Kidney glomerular epithelial cell (primary cell): ENCODE measurements around the gene LYST.

ENCODE experiments used
- DNase-seq: peaks from one replicate; lab custom pipeline; 2025; lab: John Stamatoyannopoulos, UW

The LYST gene

DNA sequence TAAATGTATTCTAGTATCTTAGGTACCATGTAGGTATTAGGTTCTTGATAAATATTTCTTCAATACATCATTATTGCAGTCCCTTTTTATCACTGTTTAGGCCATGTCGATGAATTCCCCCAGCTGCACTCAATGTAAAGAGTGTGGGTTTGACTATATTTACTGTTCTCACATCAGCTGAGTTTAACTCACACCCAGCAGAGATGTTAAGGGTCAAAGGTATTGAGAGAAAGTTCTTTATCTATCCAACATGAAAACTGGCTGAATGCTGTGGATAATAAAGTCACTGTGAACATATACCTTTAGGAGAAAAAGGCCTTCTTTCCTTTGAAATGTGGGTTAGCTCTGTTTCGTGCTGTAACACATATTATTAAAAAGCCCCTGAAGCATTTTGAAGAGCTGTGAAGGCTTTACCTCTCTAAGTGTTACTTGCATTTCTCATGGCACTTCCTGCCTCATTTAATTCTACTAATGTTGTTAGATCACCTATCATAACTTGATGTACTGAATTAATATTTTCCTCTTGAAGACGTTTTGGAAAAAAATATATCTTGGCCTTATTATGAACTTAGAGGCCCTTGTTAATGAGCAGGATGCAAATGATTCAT is 19.1 kb upstream of the LYST start:
- DNase-seq, result no peak

DNA sequence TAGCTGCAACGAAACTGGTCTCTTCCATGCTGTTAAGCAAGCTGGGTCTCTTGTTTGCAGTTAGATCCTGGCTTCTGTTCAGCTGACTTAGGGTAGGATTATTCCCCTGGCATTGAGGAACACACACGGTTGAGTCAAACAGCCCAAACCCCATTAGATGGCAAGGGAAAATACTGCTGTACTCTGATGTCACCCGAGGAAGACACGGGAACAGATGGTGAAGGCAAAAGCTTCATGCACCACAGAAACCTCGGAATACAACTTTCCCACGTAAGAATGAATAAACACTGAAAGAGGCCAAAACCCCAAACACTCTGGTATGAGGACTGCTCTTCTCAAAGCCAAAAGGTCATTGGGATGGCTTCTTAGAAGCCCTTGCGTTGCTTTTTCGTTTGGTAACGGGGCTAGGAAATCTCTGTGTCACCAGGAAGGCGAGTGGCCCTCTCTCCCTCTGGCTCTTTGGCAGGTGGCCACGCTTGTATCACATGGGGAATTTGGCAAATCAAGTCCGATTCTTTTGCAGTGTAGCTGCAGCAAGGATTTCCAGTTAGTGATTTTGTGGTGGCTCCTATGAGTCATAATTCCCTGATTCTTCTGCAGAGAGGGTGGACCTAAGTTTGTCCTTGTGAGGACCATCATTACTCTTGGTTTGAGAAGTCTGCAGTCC is 16.7 kb upstream of the LYST start:
- DNase-seq, result peak; percentile 62

DNA sequence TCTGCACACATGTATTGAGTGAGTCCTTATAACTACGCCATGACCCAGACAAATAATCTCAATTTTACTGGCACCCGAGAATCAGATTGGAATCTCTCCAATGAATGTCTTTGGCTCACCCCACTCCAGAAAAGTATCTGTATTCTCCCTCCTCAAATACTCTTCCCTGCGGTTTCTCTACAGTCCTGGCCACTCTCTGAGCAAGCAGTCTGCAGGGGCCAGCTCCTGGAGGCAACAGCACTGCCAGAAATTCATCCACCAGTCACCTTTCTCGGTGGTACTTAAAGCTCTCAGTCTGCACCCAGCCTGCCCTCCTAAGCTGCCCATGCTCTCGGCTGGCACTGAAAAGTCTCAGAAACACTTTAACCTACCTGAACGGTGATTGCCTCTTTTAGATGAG is 16.1 kb upstream of the LYST start:
- no peak for DNase-seq

DNA sequence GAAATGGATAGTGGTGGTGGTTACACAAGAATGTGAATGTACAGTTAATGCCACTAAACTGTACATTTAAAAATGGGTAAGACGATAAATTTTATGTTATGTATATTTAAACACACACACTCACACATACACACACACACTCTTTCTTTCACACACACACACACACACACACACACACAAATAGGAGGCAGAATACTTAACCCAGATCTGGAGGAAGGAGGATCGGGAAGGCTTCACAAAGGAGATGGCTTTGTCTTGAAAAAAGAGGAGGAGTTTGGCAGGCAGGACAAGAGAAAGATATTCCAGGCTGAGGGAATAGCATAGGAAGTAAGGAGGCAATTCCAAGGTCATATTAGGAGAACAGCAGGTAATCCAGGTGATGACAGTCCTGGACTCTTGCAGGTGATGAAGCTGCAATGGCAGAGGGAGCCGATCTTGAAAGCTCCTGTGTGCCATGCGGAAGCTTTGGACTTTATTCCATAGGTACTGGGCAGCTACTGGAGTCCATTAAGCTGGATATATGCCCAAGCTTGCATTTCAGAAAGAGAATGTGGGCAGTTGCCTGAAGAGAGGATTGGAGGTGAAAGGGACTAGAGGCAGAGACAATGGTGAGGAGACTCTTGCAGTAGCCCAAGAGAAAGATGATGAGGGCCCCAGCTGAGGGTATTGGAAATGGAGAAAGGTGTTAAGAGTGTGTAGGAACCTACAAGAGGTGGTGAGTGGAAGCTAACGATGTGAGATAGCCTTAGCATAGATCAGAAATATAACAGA is 15.4 kb upstream of the LYST start:
- no peak for DNase-seq

DNA sequence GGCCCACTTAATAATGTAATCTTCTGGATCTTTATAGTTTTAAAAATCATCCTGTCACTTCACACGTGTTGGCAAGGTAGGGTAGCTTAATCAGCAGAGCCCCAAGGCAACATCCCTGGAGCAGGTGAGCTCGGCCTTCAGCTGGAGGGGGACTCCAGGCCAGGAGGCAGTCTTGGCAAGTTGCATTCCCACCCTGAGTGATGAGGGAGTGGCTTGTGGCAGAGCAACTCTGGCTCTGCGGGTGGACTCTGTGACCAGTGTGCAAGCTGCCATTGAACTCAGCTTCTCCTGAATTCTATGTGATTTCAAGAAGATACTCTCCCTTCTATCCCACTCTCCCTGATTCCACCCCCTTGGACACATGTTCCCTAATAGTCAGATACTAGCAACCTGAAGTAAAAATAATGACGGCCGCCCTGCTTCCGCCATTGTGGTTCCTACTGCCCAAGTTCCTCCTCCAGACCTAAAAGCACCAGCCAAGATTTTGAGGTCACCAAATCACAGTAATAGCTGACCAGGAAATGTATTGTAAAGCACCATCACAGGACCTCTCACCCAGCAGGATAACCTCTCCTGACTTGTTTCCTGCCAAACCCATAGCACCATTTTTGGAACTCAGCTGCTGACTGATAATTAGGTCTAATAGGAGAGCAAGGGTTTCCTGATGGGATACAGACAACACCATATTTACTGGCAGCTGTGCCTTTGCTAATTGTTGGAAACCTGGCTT is 11.5 kb upstream of the LYST start:
- DNase-seq, result no peak

DNA sequence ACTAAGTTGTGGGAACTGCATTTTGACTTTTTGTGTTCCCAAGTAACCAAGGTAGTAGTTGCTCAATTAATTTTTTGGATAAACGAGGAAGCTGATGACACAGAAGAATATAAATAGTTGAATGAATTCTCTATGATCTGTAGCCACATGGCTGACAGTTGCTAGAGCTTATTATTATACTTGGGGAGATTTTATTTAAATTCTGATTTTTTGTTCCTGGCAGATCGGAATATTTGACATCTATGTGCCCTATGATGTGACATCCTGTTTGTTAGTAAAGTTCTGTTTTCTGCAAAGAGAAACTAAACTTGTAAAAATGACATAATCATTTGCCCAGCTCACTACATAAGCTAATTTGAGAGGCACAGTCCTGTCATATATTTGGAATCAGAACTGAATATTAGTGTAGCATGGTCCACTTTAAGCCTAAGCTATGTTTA is 9.7 kb upstream of the LYST start:
- no peak for DNase-seq

DNA sequence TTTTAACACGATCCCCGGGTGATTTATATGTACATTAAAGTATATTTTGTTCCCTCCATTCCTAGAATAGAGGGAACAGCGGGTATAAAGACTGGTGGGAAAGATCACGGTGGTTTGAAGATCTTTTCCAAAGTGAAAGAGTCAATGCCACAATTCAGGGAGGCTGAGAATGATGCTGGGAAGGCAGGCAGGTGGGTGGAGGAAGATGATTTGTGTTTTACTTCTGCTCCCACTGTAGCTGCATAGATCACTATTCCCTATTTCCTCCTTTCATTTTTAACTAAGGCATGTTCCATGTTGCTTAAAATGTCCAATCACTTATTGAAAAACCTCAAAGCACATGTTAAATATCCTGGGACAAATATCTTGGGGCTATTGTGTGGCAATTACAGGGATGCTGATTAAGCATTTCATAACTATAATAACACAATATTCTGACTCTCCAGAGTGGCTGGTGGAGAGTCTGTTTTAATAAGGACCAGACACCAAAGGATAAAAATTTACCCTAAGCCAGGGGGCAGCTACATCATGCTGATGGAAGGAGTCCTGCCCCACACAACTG is 8.4 kb upstream of the LYST start:
- no peak for DNase-seq

DNA sequence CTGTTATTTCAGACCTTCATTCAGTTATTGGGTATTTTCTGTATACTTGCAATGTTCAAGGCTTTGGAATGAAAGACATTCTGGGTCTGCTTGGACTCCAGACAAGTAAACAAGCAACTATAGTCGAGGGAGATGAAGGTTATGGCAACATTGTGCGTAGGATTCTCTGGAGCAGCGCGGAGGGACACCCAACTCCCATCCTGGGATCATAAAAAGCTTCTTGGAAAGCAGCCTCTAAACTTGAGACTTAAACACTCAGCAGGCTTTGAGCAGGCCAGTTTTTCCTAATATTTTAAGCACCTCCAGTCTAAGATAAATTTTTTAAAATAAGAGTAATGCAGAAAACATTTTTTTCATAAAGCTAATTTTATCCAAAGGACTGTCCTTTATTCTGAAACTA is 7.6 kb upstream of the LYST start:
- no peak for DNase-seq

DNA sequence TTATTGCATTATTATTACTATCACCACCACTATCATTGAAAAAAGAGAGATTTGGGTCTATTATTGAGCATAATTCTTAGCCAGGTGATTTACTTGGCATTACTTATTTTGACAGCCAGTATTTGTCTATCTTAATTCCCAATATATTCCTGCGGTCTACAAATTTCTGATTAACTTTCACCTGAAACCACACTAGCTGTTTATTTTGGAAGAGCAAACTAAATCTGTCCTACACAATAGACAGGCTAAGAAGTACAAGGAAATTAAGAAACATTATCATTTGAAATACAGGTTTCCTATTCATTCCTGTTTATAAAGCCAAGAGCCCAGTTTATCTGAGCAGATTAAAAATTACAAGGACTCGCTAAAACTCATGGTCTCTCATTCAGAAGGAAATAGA is 6.9 kb upstream of the LYST start:
- DNase-seq, result no peak

DNA sequence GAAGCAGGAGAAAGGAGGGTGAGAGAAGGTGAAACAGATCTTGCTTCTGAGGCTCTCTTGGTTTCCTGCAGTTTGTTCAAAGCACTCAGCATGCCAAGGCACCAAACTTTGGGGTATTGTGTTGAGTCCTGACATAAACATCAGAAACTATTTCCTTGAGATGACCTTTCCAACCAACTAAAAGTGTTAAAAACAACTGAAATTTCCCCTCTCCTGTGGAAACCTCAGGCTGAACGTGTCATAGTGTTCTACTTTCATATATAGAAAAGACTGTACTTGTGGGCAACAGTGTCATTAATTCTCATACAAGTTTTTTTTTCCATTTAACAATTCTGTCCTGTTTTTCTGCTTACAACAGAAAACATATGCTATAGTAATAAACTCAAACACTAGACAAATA is 6.3 kb upstream of the LYST start:
- DNase-seq, result no peak

DNA sequence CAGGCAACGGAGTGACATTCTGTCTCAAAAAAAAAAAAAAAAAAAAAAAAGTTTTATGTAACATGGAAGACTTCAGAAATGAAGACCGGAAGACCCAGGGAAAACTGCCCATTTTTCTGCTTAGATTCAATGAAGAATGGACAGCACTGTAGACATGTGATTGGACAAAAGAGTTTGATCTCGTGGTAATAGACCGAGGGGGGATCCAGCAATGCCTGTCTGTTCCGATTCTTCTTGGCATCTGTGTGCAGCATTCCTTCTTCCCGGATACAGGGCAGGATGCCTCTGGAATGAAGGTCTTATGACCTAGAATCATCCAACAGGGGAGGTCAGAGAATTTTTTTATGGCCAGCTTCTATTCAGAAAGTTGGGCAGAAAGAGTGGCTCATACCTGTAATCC is 5.6 kb upstream of the LYST start:
- DNase-seq, result no peak

DNA sequence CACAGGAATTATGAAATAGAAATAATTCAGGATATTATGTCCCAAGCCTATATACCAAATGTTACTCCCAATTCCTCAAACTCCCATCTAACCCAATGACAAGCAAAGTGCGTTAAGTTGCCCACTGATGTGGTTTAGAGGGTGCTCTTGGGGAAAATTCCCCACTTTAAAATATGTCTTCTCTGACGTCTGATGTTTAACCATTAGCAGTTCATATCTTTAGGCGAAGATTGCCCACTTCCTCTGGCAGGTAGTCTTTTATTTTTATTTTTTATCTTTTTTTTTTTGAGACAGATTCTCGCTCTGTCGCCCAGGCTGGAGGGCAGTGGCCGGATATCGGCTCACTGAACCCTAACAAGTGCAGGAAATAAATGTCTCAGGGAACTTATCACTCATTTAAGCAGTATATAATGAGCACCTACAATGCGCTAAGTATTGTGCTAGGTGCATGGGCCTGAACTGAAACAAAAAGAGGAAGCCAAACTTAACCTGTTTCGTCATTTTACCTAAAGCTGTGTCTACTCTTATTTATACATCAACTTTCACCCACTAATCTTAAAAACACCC is 1.3 kb upstream of the LYST start:
- no peak for DNase-seq

DNA sequence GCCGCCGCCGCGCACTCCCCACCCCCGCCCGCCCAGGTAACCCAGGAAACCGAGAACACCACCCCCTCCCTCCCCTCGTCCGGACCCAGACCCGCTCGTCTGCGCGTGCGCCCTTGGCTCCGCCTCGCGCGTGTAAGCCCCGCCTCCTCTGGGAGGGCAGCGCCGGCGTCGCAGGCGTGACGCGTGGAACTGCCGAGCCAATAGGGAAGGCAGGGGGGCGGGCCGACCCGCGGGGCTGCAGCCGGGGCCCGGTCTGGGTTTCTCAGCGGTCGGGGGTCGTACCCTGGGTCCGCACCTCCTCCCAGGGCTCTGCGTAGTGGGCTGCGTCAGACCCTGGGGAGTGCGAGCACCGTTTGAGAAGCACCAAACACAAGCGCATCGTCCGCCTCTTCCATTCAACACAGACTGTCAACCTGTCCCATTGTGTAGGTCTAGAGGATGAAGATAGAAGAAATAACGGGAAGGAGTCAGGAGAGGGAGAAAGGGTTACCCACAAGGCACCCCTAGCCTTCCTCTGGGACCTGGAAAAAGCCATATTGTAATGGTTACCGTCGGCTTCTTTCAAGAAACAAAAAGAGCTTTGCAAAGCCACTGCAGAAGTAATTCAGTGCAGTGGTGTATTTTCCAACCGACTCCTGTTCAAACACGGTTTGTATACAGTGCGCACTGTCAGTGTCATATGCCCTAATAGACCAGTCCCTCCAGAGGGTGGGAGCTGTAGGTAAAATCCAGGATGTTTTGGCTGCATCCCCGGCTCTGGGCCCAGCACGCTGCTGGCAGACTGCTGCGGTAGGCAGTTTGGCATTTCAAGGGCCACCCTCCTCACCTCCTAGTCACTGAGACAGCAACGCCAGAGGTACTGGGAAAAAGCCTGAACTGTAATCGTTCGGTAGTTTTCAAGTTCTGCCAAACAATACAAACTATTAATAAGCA is 473 bp upstream of the LYST start:
- DNase-seq, result peak; percentile 80

DNA sequence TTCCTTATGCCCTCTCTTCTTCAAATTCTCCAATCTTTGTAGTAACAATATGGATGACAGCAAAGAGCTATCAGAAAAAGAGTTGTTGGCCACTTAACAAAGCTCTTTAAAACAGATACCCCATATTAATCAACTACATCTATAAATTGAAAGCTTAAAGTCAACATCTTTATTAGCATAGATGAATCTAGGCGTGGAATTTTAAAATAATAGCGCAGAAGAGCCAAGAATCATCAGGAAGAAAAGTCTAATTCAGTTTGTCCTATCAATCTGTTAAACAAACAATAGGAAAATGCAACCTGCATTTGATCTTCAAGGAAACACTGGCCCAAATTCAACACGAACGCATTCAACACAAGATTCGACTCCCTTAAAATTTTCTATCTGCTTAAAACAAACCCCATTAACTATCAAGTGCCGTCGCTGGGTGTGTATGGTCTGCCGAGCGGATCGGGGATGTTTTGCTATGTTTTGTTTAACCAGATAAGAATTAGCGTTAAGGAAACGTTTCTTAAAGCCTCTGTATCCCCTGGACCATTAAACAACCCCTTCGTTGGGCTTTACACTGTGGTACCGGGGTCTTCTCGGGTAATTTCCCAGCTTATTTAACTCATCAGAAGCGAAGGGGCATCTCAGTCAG is 1.0 kb downstream of the LYST start:
- DNase-seq, result no peak

DNA sequence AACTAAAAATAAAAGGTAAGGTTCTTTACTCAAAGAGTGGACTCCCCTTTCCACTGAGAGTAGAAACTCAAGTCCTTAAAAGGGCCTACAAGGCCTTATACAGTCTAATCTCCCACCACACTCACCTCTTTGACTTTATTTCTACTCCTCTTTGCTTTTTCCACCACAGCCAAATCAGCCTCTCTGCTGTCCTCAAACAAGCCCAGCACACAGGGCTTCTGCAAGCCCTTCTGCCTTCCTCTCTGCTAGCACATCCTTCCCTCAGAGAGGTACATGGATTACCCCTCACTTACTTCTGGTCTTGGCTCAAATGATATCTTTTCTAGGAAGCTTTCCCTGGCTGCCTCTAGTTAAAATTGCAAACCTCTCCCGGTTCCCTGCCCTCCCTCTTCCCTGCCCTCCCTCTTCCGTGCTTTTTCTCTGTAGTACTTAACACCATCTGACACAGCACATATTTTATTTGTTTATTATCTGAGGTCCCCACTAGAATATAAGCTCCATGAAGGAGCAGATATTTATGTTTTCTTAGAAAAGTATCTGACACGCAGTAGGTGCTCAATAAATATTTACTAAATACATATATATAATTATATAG is 1.7 kb downstream of the LYST start:
- no peak for DNase-seq

DNA sequence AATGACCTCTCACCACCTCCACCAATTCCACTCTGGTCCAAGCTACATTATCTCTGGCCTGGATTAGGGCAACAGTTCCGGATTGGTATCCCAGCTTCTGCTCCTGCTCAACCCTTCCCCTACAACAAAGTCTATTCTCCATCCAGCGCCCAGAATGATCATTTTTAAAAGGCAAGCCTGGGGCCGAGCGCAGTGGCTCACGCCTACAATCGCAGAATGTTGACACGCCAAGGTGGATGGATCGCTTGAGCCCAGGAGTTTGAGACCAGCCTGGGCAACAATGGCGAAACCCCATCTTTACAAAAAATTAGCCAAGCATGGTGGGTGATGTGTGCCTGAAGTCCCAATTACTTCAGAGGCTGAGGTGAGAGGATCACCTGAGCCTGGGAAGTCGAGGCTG is 2.2 kb downstream of the LYST start:
- DNase-seq, result no peak

DNA sequence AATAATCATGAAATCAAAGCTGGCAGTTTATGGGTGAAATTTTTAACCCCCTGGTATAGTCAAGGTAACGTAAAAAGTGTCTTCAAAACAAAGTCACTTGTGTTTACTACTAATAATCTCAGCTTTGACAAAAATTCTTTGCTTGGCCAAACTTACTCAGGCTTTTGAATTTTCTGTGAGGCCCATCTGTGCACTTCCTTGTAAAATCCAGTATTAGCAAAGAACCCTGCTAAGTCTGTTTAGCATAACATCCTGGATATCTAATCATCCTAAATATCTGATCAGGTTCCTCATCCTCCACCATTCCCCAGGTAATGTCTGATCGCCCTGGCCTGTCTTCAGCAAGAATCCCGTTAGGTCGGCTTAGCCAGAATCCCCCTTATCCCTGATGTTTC is 3.0 kb downstream of the LYST start:
- no peak for DNase-seq

DNA sequence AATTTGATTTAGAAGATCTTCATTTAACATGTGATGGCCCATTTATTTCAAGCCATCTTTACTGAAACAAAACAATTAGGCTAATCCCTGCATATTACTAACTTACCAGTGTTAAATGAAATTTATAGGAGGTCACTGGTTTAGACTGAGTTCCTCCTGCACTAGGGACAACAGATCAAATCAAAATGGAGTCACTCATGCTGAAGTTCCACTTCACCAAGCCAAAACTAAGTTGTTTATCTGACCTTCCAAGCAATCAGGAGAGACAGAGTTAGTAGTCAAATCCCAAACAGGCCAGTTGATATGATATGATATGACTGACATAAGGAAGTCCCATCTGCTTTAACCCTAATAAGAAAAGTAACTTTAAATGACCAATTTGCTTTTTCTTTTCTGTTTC is 4.8 kb downstream of the LYST start:
- no peak for DNase-seq

DNA sequence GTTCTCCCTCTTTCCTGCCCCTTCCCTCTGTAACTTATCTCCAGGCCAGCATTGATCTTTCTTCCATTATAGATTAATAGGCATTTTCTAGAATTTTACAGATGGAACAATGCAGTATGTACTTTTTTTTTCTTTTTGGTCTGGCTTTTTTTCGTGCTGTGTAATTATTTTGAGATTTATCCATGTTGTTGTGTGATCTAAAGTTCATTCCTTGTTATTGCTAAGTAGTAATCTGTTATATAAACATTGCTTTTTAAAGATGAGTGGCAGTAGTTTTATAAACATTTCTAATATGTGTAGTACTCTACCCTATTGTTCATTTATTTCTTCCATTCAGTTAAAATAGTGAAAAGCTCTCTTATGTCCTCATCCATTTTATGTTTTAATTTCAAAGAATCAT is 5.9 kb downstream of the LYST start:
- DNase-seq, result no peak

DNA sequence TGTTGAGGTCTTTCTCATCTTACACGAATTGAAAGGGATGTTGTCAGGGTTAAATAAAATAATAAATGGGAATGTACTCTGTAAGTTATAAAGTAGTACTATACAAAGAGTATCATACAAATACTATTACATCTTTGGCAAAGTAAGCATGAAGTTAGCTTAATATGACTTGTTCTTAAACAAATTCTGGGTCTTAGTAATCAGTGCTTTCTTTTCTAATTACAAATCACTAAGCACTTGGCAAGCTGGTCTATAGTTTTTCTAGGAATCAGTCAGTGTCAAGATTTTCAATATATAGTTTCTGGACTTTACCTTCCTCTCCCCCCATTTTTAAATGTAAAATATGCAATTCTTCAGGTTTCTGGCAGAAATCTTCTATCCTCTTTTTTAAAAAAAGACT is 6.9 kb downstream of the LYST start:
- DNase-seq, result no peak
